ENCODE data around the gene KCNQ5.

Gene KCNQ5

DNA sequence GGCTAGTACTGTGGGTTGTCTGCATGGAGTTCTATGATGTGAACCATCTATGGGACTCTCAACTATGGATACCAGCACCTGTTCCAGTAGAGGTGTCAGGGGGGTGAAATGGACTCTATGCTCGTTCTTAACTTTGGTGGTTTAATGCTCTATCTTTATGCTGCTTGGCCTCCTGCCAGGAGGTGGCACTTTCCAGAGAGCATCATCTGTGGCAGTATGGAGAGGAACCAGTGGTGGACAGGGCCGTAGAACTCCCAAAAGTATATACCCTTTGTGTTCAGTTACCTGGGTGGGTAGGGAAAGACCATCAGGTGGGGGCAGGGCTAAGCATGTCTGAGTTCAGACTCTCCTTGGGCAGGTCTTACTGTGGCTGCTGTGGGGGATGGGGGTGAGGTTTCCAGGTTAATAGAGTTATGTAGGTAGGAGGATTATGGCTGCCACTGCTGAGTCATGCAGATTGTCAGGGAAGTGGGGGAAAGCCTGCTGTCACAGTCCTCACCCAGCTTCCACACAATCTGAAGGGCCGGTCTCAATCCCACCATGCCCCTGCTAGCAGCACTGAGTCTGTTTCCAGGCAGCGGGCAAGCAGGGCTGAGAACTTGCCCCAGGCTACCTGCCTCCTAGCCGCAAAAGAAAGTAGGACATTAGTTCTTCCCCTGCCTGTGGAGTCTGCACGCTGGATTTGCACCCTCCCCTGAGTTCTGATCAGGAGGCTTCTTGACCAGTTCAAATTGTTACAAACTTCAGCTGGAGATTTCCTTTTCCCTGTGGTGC lies 284.0 kb downstream of the KCNQ5 start:
- DNase-seq (ENCODE audit: low read depth, low spot score): no peak

DNA sequence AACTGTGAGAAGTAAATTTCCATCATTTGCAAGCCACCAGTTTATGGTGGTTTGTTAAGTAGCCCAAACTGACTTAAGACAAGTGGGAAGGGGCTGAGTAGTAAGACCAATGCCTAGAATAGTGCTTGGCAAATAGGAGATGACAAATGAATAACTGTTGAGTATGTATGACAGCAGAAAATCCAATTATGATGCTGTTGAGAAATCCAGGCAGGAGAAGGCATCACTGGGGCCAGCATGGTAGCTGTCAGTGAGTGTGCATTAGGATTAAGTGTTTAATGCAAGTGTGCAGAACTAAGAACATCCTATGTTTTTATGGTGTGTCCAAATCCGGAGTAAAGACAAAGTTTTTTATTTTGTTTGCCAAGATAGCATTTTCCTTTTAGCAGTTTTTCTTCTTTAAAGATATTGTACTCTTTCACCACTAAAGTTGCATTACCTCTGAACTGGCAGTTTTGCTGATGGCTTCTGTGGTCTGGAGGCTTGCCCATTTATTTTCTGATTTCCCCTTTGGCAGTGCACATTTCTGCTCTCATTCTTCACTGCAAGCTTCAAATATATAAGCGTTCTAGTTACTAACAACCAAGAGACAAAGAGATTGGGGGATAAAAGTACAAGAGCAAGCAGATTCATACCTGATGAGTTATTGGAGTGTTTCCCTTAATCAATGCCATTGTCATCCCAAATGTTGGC lies 289.7 kb downstream of the KCNQ5 start:
- no peak for DNase-seq (ENCODE audit: low read depth, low spot score)

DNA sequence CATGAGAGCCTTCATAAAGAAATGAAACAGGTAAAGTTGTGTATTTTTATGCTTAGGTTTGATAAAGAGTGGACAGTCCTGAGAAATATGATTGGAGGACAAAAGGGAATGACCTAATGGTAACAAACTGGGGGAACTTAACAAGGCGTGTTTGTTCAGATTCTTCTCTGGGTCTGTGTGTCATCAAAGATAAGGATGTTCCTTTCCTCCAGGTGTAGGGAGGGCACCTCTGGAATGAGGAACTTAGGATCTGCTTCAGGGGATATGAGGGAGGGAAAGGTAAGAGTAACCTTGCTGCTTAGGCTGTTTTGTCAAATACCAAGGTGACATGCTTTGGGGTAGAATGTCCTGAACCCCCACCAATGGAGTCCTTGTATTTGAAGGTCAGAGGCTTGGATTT lies 291.9 kb downstream of the KCNQ5 start:
- DNase-seq (ENCODE audit: low read depth, low spot score): no peak

DNA sequence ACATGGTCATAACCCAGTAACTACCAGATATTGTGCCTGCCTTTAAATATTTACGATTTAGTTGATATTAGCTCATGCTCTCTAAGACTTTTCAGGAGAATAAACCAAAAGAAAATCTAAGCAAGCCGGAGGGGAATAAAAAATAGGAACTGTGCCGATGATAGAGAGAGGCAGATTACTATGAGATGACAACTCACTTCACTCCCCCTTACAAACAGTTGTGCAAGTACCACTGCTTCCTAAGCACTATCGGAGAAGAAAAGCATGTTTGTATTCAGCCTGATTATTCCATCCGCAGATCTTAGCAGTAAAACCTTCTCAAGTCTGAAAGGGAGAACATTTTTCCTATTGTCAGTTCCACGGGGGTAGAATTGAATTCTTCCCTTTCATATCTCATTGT lies 294.4 kb downstream of the KCNQ5 start:
- no peak for DNase-seq (ENCODE audit: low read depth, low spot score)

DNA sequence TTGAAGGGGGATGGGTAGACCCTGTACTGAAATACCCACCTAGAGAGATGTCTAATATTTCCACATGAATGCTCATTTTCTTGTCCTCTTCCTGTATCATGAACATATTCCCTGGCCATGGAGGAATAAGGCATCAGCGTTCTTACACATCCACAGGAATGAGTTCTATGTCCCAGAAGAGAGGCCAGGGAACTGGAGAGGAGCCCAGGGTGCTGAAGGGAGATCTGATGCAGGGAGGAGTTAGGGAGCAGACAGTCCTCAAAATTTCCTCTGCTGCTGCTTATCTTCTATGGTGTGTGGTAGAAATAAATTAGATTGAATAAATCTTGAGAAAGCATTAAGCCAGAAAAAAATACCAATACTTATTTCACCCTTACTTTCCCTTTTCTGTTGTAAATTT lies 295.0 kb downstream of the KCNQ5 start:
- no peak for DNase-seq (ENCODE audit: low read depth, low spot score)

DNA sequence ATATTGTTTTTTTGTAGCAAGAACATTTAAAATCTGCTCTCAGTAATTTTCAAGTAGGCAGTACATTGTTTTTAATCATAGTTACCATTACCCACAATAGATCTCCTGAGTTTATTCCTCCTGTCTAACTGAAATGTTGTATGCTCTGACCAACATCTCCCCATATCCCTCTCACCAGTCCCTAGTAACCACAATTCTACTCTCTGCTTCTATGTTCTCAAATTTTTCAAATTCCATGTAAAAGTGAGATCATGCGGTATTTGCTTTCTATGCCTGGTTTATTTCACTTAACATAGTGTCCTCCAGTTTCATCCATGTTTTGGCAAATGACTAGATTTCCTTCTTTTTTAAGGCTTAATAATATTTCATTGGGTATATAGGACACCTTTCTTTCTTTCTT lies 300.5 kb downstream of the KCNQ5 start:
- no peak for DNase-seq (ENCODE audit: low read depth, low spot score)

DNA sequence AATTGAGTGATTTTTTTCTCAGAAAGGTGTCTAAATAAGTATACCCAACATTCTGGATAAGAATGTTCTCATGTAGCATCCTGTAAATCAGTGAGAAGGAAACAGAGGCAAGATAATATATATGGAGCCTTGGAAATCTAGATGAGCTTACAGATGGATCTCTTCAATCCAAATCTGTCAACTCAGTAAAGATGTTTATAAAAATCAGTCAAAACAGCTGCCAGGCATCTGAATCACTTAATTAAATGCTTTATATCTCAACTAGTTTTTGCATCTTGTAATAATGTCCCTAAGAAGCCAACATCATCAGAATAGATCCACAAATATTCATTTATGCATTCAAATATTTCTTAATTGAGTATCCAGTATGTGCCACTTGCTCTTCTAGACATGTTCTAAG lies 303.3 kb downstream of the KCNQ5 start:
- DNase-seq (ENCODE audit: low read depth, low spot score): no peak

DNA sequence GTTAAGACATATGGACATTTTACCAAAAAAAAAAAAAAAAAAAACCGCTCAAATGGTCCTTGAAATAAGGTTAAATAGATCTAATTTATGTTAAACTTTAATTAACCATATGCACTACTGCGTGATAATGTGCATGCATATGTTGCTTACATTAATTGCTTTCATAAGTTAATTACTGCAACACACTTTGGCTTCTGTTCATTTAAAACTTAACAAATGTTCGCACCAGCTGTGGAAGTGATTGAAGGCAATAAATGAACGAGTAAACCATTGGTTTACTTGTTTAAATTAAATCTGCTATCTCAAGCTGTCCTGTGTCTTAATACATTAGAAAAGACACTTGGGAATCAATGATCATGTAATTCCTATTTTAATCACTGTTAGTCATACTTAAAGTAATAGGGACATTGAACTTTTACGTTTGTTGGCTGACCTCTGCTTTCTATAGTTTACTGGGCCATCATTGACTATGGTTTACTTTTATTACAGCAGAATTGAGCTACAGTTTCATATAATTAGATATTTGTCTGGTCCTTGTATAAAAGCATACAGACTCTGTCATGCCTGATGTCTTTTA lies 308.8 kb downstream of the KCNQ5 start:
- DNase-seq (ENCODE audit: low read depth, low spot score): no peak

DNA sequence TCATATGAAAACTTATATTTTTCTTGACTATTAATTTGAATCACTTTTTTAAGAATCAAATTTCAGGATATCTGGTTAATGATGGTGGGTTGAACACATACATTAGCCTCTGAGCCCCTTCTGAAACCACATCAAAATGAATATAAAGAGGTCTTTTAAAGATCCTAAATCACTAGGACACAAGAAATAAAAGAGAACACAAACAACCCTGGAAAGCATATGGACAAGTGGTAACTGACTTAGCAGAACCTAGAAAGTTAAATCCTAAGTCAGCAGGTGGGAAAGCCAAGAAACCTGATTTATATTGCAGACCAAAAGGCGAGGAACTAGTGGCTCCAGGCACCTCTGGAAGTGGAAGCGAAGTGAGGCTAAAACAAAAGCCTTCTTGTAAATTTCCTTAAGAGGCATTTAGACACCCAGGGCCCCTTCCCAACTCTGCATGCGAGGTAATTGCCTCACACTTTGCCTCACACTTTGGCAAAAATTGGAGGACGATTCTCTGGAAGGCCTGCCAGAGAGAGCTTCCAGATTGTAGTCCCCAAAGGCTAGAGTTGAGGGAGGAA lies 309.5 kb downstream of the KCNQ5 start:
- DNase-seq (ENCODE audit: low read depth, low spot score): no peak

DNA sequence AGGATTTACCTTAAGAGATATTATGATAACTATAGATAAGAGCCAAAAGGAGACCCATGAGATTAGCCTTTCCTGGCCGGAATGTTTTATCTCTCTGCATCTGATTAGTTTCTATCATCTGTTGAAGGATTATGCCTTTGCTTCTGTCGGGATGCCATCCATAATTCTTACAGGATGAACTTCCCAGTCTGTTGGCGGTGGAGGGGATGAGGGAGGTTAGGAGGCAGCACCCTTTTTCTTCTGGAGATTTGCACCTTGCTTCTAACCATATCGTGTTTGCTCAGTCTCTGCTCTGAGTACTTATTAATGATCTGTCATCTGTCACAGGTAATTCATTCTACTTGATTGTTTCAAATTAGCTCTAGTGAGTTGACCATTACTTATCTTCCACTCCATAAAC lies 311.4 kb downstream of the KCNQ5 start:
- DNase-seq (ENCODE audit: low read depth, low spot score): no peak

DNA sequence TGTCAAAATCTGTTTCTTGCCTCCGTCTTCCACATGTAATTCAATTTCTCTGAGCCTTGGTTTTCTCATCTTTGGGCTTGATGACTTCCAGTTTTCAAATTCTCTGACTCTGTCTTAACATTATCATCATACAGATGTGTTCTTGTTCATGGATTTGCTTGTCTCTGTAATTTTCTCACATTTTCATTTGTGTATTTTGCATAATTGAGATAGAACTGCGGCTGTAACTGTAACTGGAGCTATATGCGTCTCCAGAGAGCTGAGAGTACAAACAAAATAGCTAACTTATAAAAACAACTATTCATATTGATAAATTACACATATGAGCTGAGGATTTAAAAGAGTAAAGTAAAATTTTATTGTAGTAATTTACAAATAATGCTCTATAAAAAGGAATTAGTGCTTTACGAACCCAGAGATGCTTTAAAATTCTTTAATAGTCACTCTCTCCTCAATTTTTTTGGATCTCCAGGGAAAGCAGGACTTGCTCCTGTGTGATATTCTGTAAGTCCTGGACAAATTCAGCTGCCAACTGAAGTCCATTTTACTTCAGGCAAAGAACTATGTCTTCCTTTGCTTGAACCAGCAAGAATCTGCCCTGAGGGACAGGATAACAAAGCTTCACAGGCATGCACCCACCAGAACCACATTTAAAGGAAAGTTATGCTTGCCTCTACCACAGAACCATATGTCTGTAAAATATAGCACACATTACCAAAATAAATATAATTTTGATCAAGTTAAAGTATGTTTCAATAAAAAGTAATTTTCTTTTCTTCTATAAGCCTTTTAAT lies 315.1 kb downstream of the KCNQ5 start:
- DNase-seq (ENCODE audit: low read depth, low spot score): no peak

DNA sequence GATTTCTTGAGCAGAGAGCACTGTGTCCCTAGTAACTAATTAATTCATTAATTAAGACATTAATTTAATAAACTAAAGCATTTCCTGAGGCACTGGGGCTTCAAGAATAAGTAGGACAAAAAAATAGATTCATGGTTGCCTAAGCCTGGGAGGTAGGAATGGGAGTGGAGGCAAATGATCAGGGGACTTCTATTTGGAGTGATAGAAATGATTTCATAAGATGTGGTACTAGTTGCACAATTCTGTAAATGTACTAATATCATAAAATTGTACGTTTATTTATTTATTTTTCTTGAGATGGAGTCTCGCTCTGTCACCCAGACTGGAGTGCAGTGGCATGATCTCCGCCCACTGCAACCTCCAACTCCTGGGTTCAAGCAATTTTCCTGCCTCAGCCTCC lies 316.2 kb downstream of the KCNQ5 start:
- DNase-seq (ENCODE audit: low read depth, low spot score): no peak

DNA sequence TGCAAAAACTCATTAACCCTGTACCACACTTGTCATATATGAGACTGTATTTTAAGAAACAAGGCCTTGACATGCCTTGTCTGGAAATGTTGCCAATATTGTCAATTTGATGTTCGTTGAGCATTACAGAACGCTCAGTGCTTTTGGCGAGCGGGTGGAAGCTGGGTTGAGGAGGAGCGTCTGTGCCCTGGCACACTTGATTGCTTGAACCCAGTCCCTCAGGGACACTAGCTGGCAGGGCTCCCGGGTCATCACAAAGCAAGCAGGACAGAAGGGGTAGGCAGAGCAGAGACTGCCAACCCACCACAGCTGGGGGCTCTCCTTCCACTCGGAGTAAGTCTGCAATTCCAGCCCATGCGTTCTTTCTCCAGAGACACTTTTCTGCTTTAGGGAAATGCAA lies 317.1 kb downstream of the KCNQ5 start:
- DNase-seq (ENCODE audit: low read depth, low spot score): no peak

DNA sequence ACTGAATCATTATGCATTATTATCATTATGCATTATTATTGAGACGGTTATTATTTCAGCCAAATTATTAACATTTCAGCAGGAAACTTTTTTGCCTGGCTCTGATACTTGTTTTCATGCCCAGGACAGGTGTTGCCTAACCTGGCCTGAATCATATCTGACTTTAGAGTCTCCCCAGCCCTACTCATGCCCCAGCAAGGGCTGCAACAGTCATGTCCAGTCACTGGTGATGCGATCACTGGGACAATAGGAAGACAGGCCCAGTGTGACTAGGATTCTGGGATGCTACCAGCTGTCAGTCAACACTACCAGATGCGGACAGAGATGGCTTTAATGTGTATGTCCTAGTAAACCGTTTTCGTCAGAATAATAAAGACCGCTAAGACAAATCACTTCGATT lies 318.4 kb downstream of the KCNQ5 start:
- no peak for DNase-seq (ENCODE audit: low read depth, low spot score)

DNA sequence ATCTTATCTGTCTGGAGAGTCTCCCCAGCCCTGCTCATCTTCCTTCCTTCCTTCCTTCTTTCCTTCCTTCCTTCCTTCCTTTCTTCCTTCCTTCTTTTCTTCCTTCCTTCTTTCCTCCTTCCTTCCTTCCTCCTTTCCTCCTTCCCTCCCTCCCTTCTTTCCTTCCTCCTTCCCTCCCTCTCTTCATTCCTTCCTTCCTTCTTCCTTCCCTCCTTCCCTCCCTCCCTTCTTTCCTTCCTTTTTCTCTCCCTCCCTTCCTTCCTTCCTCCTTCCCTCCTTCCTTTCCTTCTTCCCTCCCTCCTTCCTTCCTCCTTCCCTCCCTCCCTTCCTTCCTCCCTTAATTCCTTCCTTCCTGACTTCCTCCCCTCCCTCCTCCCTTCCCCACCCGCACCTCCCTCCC lies 319.4 kb downstream of the KCNQ5 start:
- no peak for DNase-seq (ENCODE audit: low read depth, low spot score)

DNA sequence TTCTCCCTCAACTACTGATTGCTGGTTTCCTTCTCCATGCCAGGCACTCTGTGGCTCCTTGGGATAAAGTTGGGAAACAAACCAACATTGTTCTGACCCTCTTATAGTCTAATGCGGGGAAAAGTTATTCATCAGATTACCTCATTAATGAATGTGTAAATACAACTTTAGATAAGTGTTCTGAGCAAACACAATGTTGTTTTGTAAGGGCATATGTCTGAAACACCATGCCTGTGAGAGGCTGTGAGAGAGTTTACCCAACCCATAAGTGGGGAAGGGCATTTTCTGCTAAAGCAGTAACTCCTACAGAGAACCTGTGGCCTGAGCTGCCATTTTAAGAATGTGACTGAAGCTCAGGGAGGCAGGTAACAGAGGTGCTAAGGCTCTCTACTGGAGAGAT lies 319.9 kb downstream of the KCNQ5 start:
- no peak for DNase-seq (ENCODE audit: low read depth, low spot score)

DNA sequence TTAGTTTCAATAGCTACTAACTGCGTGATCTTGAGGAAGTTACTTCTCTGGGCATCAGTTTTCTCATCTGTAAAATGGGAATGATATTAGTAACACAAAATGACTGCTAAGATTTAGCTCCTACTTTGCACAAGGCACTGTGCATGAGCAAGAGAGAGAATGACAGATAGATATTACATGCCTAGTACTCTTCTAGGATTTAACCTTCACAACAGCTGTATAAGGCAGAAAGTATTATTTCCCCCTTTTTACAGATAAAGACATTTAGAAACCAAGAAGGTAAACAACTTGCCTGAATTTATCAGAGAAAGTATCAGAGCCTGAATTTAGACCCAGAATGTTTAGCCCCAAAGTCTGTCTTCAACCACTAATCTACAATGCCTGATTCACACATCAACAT lies 321.8 kb downstream of the KCNQ5 start:
- DNase-seq (ENCODE audit: low read depth, low spot score): no peak

DNA sequence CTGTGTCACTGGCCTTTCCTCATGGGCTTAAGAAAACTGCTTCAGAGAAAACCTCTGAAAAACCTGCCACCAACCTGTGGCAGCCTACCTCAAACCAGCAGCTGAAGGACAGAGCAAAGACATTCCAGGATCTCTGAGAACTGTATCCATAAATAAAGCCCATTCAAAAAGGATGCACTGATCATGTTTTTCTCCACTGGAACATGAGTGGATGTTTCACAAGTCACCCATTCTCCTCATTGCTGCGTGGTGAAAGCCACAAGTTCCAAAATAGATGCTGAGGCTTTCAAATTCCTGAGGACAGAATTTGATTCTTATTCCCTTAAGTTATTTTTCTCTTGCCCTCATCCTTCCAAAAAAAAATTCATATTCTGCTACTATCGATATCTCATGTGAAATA lies 322.8 kb downstream of the KCNQ5 start:
- DNase-seq (ENCODE audit: low read depth, low spot score): no peak

DNA sequence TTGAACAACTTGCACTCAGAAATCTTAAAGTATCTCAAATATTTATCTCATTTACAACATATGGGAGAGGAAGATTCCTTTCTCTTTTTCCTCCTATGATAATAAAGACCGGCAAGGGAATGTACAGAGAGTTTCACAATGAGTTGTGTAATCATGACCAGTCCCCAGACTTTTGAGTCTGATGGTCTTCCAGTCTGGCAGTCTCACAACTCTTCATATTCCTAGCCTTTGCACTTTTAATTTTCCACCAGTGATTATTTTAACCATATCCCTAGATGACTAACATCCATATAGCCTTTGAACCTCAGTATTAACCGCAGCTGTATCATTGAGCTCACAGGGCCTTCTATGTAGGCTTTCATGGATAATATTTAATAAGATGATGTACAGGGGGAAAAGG lies 324.9 kb downstream of the KCNQ5 start:
- no peak for DNase-seq (ENCODE audit: low read depth, low spot score)

DNA sequence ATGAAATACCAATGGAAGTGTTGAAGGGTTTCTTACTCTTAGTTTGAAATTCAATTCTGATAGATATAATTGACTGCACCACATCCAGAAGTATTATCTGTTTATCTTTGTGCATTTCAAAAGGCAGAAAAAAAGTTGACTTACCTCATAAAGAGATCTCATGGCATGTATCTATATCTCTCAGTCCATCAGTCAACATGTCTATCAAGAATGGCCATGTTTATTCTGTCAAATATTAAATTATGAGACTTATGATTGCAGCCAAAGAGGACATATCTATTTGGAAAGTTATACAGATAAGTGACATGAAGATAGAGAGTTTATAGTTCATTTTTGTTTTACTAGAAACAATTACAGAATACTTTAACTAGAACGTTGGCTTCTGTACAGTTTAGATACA lies 325.7 kb downstream of the KCNQ5 start:
- DNase-seq (ENCODE audit: low read depth, low spot score): no peak

DNA sequence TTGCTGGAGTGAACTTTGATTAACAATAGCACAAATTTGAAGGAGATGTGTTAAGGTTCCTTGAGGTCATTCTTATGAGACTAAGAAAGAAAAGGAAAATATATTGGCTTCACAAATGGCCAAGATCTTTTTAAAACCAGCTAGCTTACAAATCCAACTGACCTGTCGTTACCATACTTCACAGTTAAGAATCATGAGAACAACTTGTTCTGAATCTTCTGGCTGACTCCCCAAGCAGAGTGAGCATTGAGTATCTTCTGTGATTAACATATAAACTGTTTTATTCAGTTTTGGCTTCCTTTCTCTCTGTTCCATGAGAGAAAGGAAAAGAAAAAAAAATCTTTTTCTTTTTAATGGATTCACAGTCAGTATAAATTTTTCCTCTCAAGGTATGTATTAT lies 326.3 kb downstream of the KCNQ5 start:
- no peak for DNase-seq (ENCODE audit: low read depth, low spot score)

All from ELF-1 (cell line).